HCT116 (cell line): ENCODE measurements around the gene SLFN14. TPM values are rescaled to one million over a fixed set of nuclear protein-coding genes. Genes with fewer than 3 reads are reported as not detected.
"Not testable (repeated sequence)": the region's sequence is repeated elsewhere in the genome, so short reads cannot be mapped to it uniquely, and the experiment has no call there.

Experiments
- ATAC-seq: fragments of 200-7000 bp; cut with Tn5 transposase; 2 replicates; pipeline ENCODE4 v1.9.1; 2020; ENCODE audit warnings: mild to moderate bottlenecking, moderate library complexity
- BruUV-seq: library from RNA; stranded (reverse); fragments of 400-500 nt; replicated peaks from 2 replicates; lab custom pipeline; 2021; lab: Mats Ljungman, UMichigan
- CTCF ChIA-PET: fragments of 300-600 bp; sonication (Branson Sonifier 250); formaldehyde crosslinking; loops from one replicate; lab custom pipeline; 2021; ENCODE audit warnings: antibody characterized with exemption; lab: Charles Lee
- POLR2A ChIA-PET: fragments of 300-600, 350-600 bp; sonication (Branson Sonifier 250); formaldehyde crosslinking; loops from one replicate; lab custom pipeline; 2021; ENCODE audit warnings: antibody characterized with exemption; lab: Charles Lee
- RAD21 ChIA-PET, 2 experiments: fragments of 300-600 bp; sonication (Branson Sonifier 250); formaldehyde crosslinking; loops; one replicate each; lab custom pipeline; 2023; ENCODE audit warnings: low total read pairs in 2 of 2; ENCODE audit not compliant: uncharacterized antibody in 2 of 2, unreplicated experiment in 2 of 2, low non-redundant PET in 1 of 2; lab: Charles Lee
- DNase-seq: peaks from one replicate; pipeline ENCODE4 v3.0.0-alpha.2; 2010; ENCODE audit warnings: low read depth, low spot score
- H2AFZ ChIP-seq: fragments of 200-600 bp; shearing (Covaris generic), sonication (generic); 2 replicates; pipeline ENCODE4 v1.6.1; 2017; ENCODE audit warnings: low read depth, mixed run types, mixed read lengths, antibody characterized with exemption, low read length; ENCODE audit not compliant: poor library complexity, severe bottlenecking
- H3K27ac ChIP-seq: 2 replicates; pipeline ENCODE4 v1.5.1; 2012; ENCODE audit warnings: low read depth, low read length
- H3K27me3 ChIP-seq: fragments of 200-600 bp; sonication (generic); 2 replicates; pipeline ENCODE4 v1.6.1; 2016; ENCODE audit warnings: mixed run types, low read length, mixed read lengths; ENCODE audit not compliant: insufficient read depth
- H3K36me3 ChIP-seq, 2 experiments: fragments of 200-500 bp in 1 of 2; fragments of 200-600 bp in 1 of 2; sonication (Bioruptor generic) in 1 of 2; sonication (generic) in 1 of 2; 2 replicates each; pipeline versions ENCODE4 v1.5.1 to v1.6.1; 2014 to 2016; ENCODE audit warnings: low read length in 2 of 2, inconsistent platforms in 1 of 2, mixed read lengths in 1 of 2, mixed run types in 1 of 2; ENCODE audit not compliant: insufficient read depth in 2 of 2, control insufficient read depth in 1 of 2
- H3K4me1 ChIP-seq, 2 experiments: fragments of 200-600 bp in 1 of 2; sonication (generic) in 1 of 2; 2 replicates each; pipeline versions ENCODE4 v1.5.1 to v1.6.1; 2012 to 2017; ENCODE audit warnings: low read length in 2 of 2, inconsistent platforms in 1 of 2, mild to moderate bottlenecking in 1 of 2, mixed read lengths in 1 of 2, mixed run types in 1 of 2, moderate library complexity in 1 of 2; ENCODE audit not compliant: insufficient read depth in 2 of 2, control insufficient read depth in 1 of 2
- H3K4me2 ChIP-seq: fragments of 200-600 bp; sonication (generic); 2 replicates; pipeline ENCODE4 v1.6.1; 2017; ENCODE audit warnings: mixed run types, low read length, mixed read lengths
- H3K4me3 ChIP-seq, 2 experiments: fragments of 200-600 bp in 1 of 2; sonication (generic) in 1 of 2; replicated peaks in 1 of 2; 2 replicates each; pipeline ENCODE4 v1.5.1; 2011 to 2016; ENCODE audit warnings: low read length in 2 of 2, control low read depth in 1 of 2, low read depth in 1 of 2, mild to moderate bottlenecking in 1 of 2, mixed read lengths in 1 of 2, mixed run types in 1 of 2
- H3K79me2 ChIP-seq: fragments of 200-600 bp; sonication (generic); 2 replicates; pipeline ENCODE4 v1.6.1; 2017; ENCODE audit warnings: mild to moderate bottlenecking, mixed run types, low read length, moderate library complexity, mixed read lengths; ENCODE audit not compliant: insufficient read depth
- H3K9ac ChIP-seq: fragments of 200-600 bp; sonication (generic); 2 replicates; pipeline ENCODE4 v1.6.1; 2016; ENCODE audit warnings: low read length, mixed read lengths
- H3K9me2 ChIP-seq: fragments of 200-600 bp; sonication (generic), shearing (Covaris generic); 2 replicates; pipeline ENCODE4 v1.6.1; 2017; ENCODE audit warnings: mixed run types, mild to moderate bottlenecking, moderate library complexity; ENCODE audit not compliant: insufficient read depth
- H3K9me3 ChIP-seq, 2 experiments: fragments of 200-500 bp in 1 of 2; fragments of 200-600 bp in 1 of 2; sonication (Bioruptor generic) in 1 of 2; sonication (generic) in 1 of 2; 2 replicates each; pipeline ENCODE4 v1.6.1; 2014 to 2017; ENCODE audit warnings: low read length in 2 of 2, mixed read lengths in 2 of 2, inconsistent platforms in 1 of 2, low read depth in 1 of 2, mild to moderate bottlenecking in 1 of 2, mixed run types in 1 of 2, moderate library complexity in 1 of 2; ENCODE audit not compliant: control insufficient read depth in 1 of 2, insufficient read depth in 1 of 2
- H4K20me1 ChIP-seq: fragments of 200-600 bp; sonication (generic), shearing (Covaris generic); 2 replicates; pipeline ENCODE4 v1.6.1; 2017; ENCODE audit warnings: mixed run types, mild to moderate bottlenecking, moderate library complexity; ENCODE audit not compliant: insufficient read depth
- ELF1 ChIP-seq: IDR thresholded peaks from 2 replicates; pipeline ENCODE4 v1.6.1; 2012; ENCODE audit warnings: low read depth, borderline replicate concordance
- EZH2phosphoT487 ChIP-seq: fragments of 200-600 bp; IDR thresholded peaks from 2 replicates; pipeline ENCODE4 v1.6.1; 2018; ENCODE audit warnings: antibody characterized with exemption, borderline replicate concordance
- JUND ChIP-seq: IDR thresholded peaks from 2 replicates; pipeline ENCODE4 v1.6.1; 2012
- POLR2A ChIP-seq: IDR thresholded peaks from 2 replicates; pipeline ENCODE4 v1.7.0; 2011; ENCODE audit warnings: borderline replicate concordance; ENCODE audit not compliant: insufficient read depth, insufficient read length; ENCODE audit errors: extremely low read depth
- RAD21 ChIP-seq: IDR thresholded peaks from 2 replicates; pipeline ENCODE4 v1.6.1; 2012; ENCODE audit warnings: low read depth, mild to moderate bottlenecking
- TCF7L2 ChIP-seq: IDR thresholded peaks from 2 replicates; pipeline ENCODE4 v1.7.0; 2011; ENCODE audit warnings: borderline replicate concordance, inconsistent platforms; ENCODE audit not compliant: insufficient read depth, insufficient read length; ENCODE audit errors: extremely low read depth
- YY1 ChIP-seq: IDR thresholded peaks from 2 replicates; pipeline ENCODE4 v1.6.1; 2011; ENCODE audit warnings: low read length, low read depth, moderate library complexity, mild to moderate bottlenecking; ENCODE audit not compliant: insufficient replicate concordance; ENCODE audit errors: extremely low read depth
- ZNF274 ChIP-seq: fragments of 200-500 bp; sonication (Bioruptor generic); IDR thresholded peaks from 2 replicates; pipeline ENCODE4 v1.6.1; 2014; ENCODE audit warnings: mild to moderate bottlenecking, low read depth, low read length, inconsistent platforms
- intact Hi-C: fragments of 100-400 bp; cut with micrococcal nuclease; formaldehyde crosslinking; loops from 2 replicates; pipeline ENCODE4 v1.10.0; 2022
- total RNA-seq: library from RNA; stranded (reverse); gene quantifications from one replicate; pipeline ENCODE4 v1.2.1, GENCODE V29; 2021; ENCODE audit not compliant: unreplicated experiment

The SLFN14 gene
- total RNA-seq, 1 experiment from 2014 or later: not detected

GRCh38 chr17:35529866-35530265, 30.8 kb downstream of the SLFN14 start:
- no peak overlapping the region for H3K9ac ChIP-seq
- RAD21 ChIA-PET: no interaction called here
- H4K20me1 ChIP-seq: no peaks in the 10 kb centered on the region
- no peaks in the 10 kb centered on the region for H3K4me1 ChIP-seq
- CTCF ChIA-PET: no interaction called here
- H3K36me3 ChIP-seq: no peaks in the 10 kb centered on the region
- POLR2A ChIA-PET: no interaction called here
- no peaks in the 10 kb centered on the region for H3K79me2 ChIP-seq
- no peak overlapping the region for H3K27ac ChIP-seq
- TF ChIP-seq JUND (no peak), YY1 (no peak), RAD21 (no peak), TCF7L2 (no peak), ZNF274 (no peak), EZH2phosphoT487 (no peak), ELF1 (no peak), POLR2A (no peak)
- no peak overlapping the region for H3K4me3 ChIP-seq
- H3K9me2 ChIP-seq: no peaks in the 10 kb centered on the region
- BruUV-seq: no TSS peak
- no peak overlapping the region for H2AFZ ChIP-seq
- H3K27me3 ChIP-seq: no peaks in the 10 kb centered on the region
- ATAC-seq (no peak), DNase-seq (no peak)
- intact Hi-C loops: loop anchor here (5.0 kb wide), 1 partner anchor 1108 kb away; no protein-coding TSS in a partner anchor
- no peaks in the 10 kb centered on the region for H3K9me3 ChIP-seq
- no peak overlapping the region for H3K4me2 ChIP-seq

- H3K9me3 ChIP-seq, H3K79me2 ChIP-seq, H4K20me1 ChIP-seq, intact Hi-C loops, RAD21 ChIA-PET, DNase-seq, H3K4me1 ChIP-seq, H2AFZ ChIP-seq, H3K9ac ChIP-seq, POLR2A ChIA-PET, H3K4me3 ChIP-seq, BruUV-seq, ATAC-seq, H3K36me3 ChIP-seq, H3K27ac ChIP-seq, H3K9me2 ChIP-seq, H3K27me3 ChIP-seq, CTCF ChIA-PET, H3K4me2 ChIP-seq: not testable (repeated sequence)
Measured at GRCh38 chr17:35529326-35529725, 31.3 kb downstream of the SLFN14 start.
